B cell (primary cell): ENCODE results near the gene PCBP3. TPM values are rescaled to one million over a fixed set of nuclear protein-coding genes. Genes with fewer than 3 reads are reported as not detected.

Experiments used
- ATAC-seq: fragments of 200-7000 bp; cut with Tn5 transposase; one replicate; pipeline ENCODE4 v1.10.0; 2021; ENCODE audit warnings: low read depth, mild to moderate bottlenecking, moderate number of reproducible peaks, moderate library complexity
- CTCF ChIA-PET: fragments of 350-600 bp; sonication (Branson Sonifier 250); formaldehyde crosslinking; loops from one replicate; lab custom pipeline; 2021; ENCODE audit warnings: antibody characterized with exemption, inconsistent platforms; lab: Charles Lee
- POLR2A ChIA-PET: fragments of 350-600 bp; sonication (Branson Sonifier 250); formaldehyde crosslinking; loops from one replicate; lab custom pipeline; 2021; ENCODE audit warnings: antibody characterized with exemption; lab: Charles Lee
- DNase-seq: peaks from one replicate; pipeline ENCODE4 v3.0.0; 2013
- H2AFZ ChIP-seq: 2 replicates; pipeline ENCODE4 v1.6.1; 2012; ENCODE audit warnings: mild to moderate bottlenecking, low read depth, low read length; ENCODE audit not compliant: insufficient read depth, poor library complexity, severe bottlenecking
- H3K27ac ChIP-seq, 2 donors: 1 replicate in 1 of 2; 2 replicates in 1 of 2; pipeline ENCODE4 v1.5.1; 2012 to 2013; ENCODE audit warnings: low read length in 2 of 2, mild to moderate bottlenecking in 2 of 2, moderate library complexity in 1 of 2
- H3K27me3 ChIP-seq, 4 experiments: fragments of 200-600 bp in 1 of 4; sonication (generic) in 1 of 4; replicated peaks in 1 of 4; 1 replicate in 2 of 4; 2 replicates in 2 of 4; pipeline versions ENCODE4 v1.6.1 to v1.7.0; 2013 to 2016; ENCODE audit warnings: low read length in 3 of 4, mild to moderate bottlenecking in 2 of 4, mixed read lengths in 1 of 4, moderate library complexity in 1 of 4; ENCODE audit not compliant: insufficient read depth in 4 of 4, control insufficient read depth in 3 of 4; ENCODE audit errors: control extremely low read depth in 1 of 4
- H3K36me3 ChIP-seq, 2 experiments: replicated peaks in 1 of 2; 1 replicate in 1 of 2; 2 replicates in 1 of 2; pipeline versions ENCODE4 v1.6.1 to v1.7.1; 2013; ENCODE audit warnings: low read length in 1 of 2; ENCODE audit not compliant: insufficient read depth in 2 of 2, control insufficient read depth in 1 of 2; ENCODE audit errors: control extremely low read depth in 1 of 2, extremely low read depth in 1 of 2
- H3K4me1 ChIP-seq, 2 donors: fragments of 200-600 bp in 1 of 2; sonication (generic) in 1 of 2; 1 replicate in 1 of 2; 2 replicates in 1 of 2; pipeline versions ENCODE4 v1.5.1 to v1.6.1; 2013 to 2017; ENCODE audit warnings: low read length in 2 of 2; ENCODE audit not compliant: control insufficient read depth in 2 of 2, insufficient read depth in 2 of 2
- H3K4me2 ChIP-seq: replicated peaks from 2 replicates; pipeline ENCODE3; 2012; ENCODE audit warnings: mild to moderate bottlenecking, low read depth, low read length; ENCODE audit not compliant: poor library complexity, severe bottlenecking
- H3K4me3 ChIP-seq, 5 experiments: fragments of 200-600 bp in 1 of 5; sonication (generic) in 1 of 5; 1 replicate in 3 of 5; 2 replicates in 2 of 5; pipeline versions ENCODE4 v1.5.1 to v1.7.0; 2011 to 2016; ENCODE audit warnings: low read length in 4 of 5, mild to moderate bottlenecking in 4 of 5, low read depth in 2 of 5, control low read depth in 1 of 5, moderate library complexity in 1 of 5; ENCODE audit not compliant: insufficient read depth in 1 of 5; ENCODE audit errors: control extremely low read depth in 1 of 5, extremely low read depth in 1 of 5
- H3K79me2 ChIP-seq: fragments of 200-600 bp; sonication (generic); one replicate; pipeline ENCODE4 v1.6.0; 2016; ENCODE audit warnings: low read length; ENCODE audit not compliant: control insufficient read depth, insufficient read depth
- H3K9ac ChIP-seq: fragments of 200-600 bp; sonication (generic); 2 replicates; pipeline ENCODE4 v1.6.1; 2017; ENCODE audit warnings: mild to moderate bottlenecking, low read length, moderate library complexity
- H3K9me3 ChIP-seq, 3 donors: one replicate each; pipeline versions ENCODE4 v1.6.1 to v1.7.1; 2013; ENCODE audit warnings: low read length in 2 of 3; ENCODE audit not compliant: control insufficient read depth in 2 of 3, insufficient read depth in 1 of 3; ENCODE audit errors: control extremely low read depth in 1 of 3
- H4K20me1 ChIP-seq: 2 replicates; pipeline ENCODE4 v1.6.0; 2012; ENCODE audit warnings: mild to moderate bottlenecking, low read length; ENCODE audit not compliant: insufficient read depth, control insufficient read depth, poor library complexity, severe bottlenecking
- H3K27ac Mint-ChIP-seq: one replicate; pipeline ENCODE4 v1.8.0; 2021; ENCODE audit warnings: mixed read lengths
- H3K27me3 Mint-ChIP-seq: one replicate; pipeline ENCODE4 v1.8.0; 2021; ENCODE audit warnings: mixed read lengths
- H3K4me1 Mint-ChIP-seq: one replicate; pipeline ENCODE4 v1.8.0; 2021; ENCODE audit warnings: mixed read lengths
- H3K4me3 Mint-ChIP-seq: one replicate; pipeline ENCODE4 v1.8.0; 2021; ENCODE audit warnings: mixed read lengths
- H3K9me3 Mint-ChIP-seq: one replicate; pipeline ENCODE4 v1.8.0; 2022; ENCODE audit warnings: mixed read lengths; ENCODE audit not compliant: insufficient read depth
- EZH2 ChIP-seq: IDR thresholded peaks from 2 replicates; pipeline ENCODE4 v1.6.1; 2012; ENCODE audit warnings: borderline replicate concordance, low read depth, mild to moderate bottlenecking, moderate library complexity, low read length; ENCODE audit not compliant: insufficient read depth, poor library complexity, severe bottlenecking
- WGBS: methylation state at CpG from one replicate; pipeline ENCODE4 v1.1.5; 2013; ENCODE audit warnings: missing lambda C conversion rate; ENCODE audit not compliant: insufficient coverage; 5-methylcytosine and 5-hydroxymethylcytosine counted together
- intact Hi-C: fragments of 100-400 bp; cut with micrococcal nuclease; formaldehyde crosslinking; loops from one replicate; pipeline ENCODE4 v1.10.0; 2022
- polyA plus RNA-seq: library from polyadenylated mRNA; depleted of rRNA; stranded (reverse); fragments of >200 nt; gene quantifications from 2 replicates; pipeline ENCODE4 v1.2.3, GENCODE V29; 2012
- total RNA-seq, 2 donors: library from RNA; stranded (reverse); fragments of 120-200 nt in 1 of 2; gene quantifications; 1 replicate in 1 of 2; 2 replicates in 1 of 2; pipeline versions ENCODE4 v1.2.3 to v1.2.4, GENCODE V29; 2013 to 2022
- TF ChIP-seq, protein P1 (sequence below): fragments of 200-600 bp; IDR thresholded peaks from one replicate; pipeline ENCODE4 v1.8.0; 2022; ENCODE audit warnings: antibody characterized with exemption, mild to moderate bottlenecking

Gene PCBP3
- total and polyA plus RNA-seq, 2 donors (not counting 1 experiment from before 2014, with no cell fraction given) = 0.45 to 2.7 TPM

DNA sequence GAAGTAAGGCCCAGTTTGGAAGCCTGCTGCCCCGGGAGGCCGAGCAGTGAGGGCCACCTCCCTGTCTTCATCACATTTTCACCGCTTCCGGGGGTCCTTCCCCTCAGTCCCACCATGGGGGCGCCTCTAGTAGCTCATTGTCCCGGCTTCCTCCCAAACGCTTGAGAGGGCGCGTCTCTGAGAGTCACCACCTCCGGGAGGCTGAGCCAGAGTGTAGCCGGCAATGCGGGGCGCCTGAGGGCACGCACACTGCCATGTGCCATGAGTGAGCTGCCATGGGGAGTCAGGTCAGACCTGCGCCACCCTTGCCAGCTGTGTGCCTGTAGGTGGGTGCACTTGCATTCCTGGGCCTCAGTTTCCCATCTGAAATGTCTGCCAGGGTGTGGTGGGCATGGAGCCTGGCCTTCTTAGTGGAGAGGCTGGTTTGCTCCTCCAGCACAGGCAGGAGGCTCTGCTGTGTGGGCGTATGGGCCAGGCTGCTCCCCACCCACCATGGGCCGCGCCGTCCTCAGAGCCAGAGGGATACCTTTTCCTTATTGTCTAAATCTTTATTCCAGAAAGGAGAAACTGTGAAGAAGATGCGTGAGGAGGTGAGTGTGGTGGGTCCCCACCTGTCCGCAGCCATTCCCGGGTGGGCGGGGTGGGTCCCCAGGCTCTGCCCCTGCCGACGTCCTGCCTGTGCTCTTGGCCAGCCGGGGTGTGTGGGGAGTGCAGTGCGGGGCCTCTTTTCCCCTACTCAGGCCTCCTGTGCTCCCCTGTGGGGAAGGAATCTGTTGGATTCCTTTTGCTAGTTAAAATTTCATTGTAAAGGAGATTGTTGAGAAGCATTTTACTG lies 256.7 kb downstream of the PCBP3 start:
- H4K20me1 ChIP-seq = no peaks in the 10 kb centered on the region
- H2AFZ ChIP-seq = no peak overlapping the region
- DNase-seq (no peak), ATAC-seq (no peak)
- H3K27ac ChIP-seq = no peak overlapping the region
- H3K9ac ChIP-seq = no peak overlapping the region
- TF ChIP-seq, protein P1, sequence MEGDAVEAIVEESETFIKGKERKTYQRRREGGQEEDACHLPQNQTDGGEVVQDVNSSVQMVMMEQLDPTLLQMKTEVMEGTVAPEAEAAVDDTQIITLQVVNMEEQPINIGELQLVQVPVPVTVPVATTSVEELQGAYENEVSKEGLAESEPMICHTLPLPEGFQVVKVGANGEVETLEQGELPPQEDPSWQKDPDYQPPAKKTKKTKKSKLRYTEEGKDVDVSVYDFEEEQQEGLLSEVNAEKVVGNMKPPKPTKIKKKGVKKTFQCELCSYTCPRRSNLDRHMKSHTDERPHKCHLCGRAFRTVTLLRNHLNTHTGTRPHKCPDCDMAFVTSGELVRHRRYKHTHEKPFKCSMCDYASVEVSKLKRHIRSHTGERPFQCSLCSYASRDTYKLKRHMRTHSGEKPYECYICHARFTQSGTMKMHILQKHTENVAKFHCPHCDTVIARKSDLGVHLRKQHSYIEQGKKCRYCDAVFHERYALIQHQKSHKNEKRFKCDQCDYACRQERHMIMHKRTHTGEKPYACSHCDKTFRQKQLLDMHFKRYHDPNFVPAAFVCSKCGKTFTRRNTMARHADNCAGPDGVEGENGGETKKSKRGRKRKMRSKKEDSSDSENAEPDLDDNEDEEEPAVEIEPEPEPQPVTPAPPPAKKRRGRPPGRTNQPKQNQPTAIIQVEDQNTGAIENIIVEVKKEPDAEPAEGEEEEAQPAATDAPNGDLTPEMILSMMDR = no peak
- no peak for TF ChIP-seq EZH2
- H3K79me2 ChIP-seq = no peaks in the 10 kb centered on the region
- H3K4me1 ChIP-seq = no peaks in the 10 kb centered on the region
- ChIA-PET CTCF (no interaction called here), POLR2A (no interaction called here)
- no peaks in the 10 kb centered on the region for H3K9me3 ChIP-seq
- Mint-ChIP-seq H3K27me3 (no peaks in the 10 kb centered on the region), H3K4me1 (no peaks in the 10 kb centered on the region), H3K27ac (no peak overlapping the region), H3K4me3 (no peak overlapping the region), H3K9me3 (no peaks in the 10 kb centered on the region)
- intact Hi-C loops = no loop called here
- H3K4me2 ChIP-seq = no peak overlapping the region
- H3K4me3 ChIP-seq = no peak overlapping the region
- no peaks in the 10 kb centered on the region for H3K27me3 ChIP-seq
- WGBS = 95% methylated on average over 18 of the region's 27 CpGs
- H3K36me3 ChIP-seq = no peaks in the 10 kb centered on the region

DNA sequence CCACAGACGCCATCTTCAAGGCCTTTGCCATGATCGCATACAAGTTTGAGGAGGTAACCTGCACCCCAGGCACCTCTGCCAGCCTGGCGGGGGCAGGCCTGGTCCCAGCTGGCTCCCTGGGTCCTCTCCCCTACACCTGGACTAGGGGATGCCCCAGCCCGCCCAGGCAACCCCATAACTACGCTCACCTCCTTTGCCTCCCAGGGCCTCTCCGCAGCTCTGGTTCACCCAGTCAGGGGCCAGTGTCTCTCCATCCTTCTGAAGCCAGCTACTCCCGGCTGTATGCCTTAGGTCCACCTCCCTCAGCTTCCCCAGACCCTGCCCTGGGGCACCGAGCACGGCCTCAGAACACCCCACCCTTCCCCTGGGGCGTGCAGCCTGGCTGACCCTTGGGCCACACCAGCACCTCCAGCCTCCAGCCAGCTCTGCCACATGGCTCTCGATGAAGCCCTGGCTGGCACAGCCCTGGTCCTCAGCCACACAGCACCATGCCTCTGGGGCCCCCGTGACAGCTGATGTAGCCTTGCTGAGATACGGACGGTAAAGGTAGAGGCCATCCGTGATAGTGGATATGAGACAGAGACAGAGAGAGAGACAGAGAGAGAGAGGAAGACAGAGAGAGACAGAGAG lies 257.7 kb downstream of the PCBP3 start:
- no peaks in the 10 kb centered on the region for H3K27me3 ChIP-seq
- 94% methylated on average over 15 of the region's 15 CpGs for whole genome bisulfite sequencing
- intact Hi-C loops = no loop called here
- CTCF ChIA-PET = no interaction called here
- H3K27ac ChIP-seq = no peak overlapping the region
- no peak overlapping the region for H2AFZ ChIP-seq
- no peaks in the 10 kb centered on the region for H3K79me2 ChIP-seq
- no peaks in the 10 kb centered on the region for H3K4me1 ChIP-seq
- no peaks in the 10 kb centered on the region for H3K36me3 ChIP-seq
- no peaks in the 10 kb centered on the region for H3K4me1 Mint-ChIP-seq
- H4K20me1 ChIP-seq = no peaks in the 10 kb centered on the region
- DNase-seq = no peak
- H3K4me3 ChIP-seq = no peak overlapping the region
- no peak overlapping the region for H3K27ac Mint-ChIP-seq
- no peak for ATAC-seq
- TF ChIP-seq, protein P1 = no peak
- TF ChIP-seq EZH2 = no peak
- H3K27me3 Mint-ChIP-seq = no peaks in the 10 kb centered on the region
- H3K9me3 ChIP-seq = no peaks in the 10 kb centered on the region
- no peaks in the 10 kb centered on the region for H3K9me3 Mint-ChIP-seq
- H3K4me2 ChIP-seq = no peak overlapping the region
- POLR2A ChIA-PET = no interaction called here
- H3K9ac ChIP-seq = no peak overlapping the region
- H3K4me3 Mint-ChIP-seq = no peak overlapping the region
